MCF 10A (cell line): ENCODE data around the gene SLC35A5. TPM values are rescaled to one million over a fixed set of nuclear protein-coding genes. Genes with fewer than 3 reads are reported as not detected.

ENCODE experiments used
- BruUV-seq: library from RNA; stranded (reverse); fragments of 400-500 nt; replicated peaks from 2 replicates; lab custom pipeline; 2021; lab: Mats Ljungman, UMichigan
- CTCF ChIA-PET: fragments of 300-600 bp; sonication (Branson Sonifier 250); formaldehyde crosslinking; extraction: SDS; loops from one replicate; lab custom pipeline; 2021; ENCODE audit warnings: antibody characterized with exemption, inconsistent platforms; lab: Yijun Ruan, JAX
- POLR2A ChIA-PET: fragments of 300-600, 350-650 bp; sonication (Branson Sonifier 250); formaldehyde crosslinking; extraction: SDS; loops from one replicate; lab custom pipeline; 2020; ENCODE audit warnings: antibody characterized with exemption, inconsistent platforms; lab: Yijun Ruan, JAX
- DNase-seq: peaks from one replicate; pipeline ENCODE4 v3.0.0-alpha.2; 2018; ENCODE audit not compliant: unreplicated experiment
- H3K27ac Mint-ChIP-seq: one replicate; pipeline ENCODE4 v1.8.0; 2022; ENCODE audit warnings: mild to moderate bottlenecking, low read depth, mixed read lengths; ENCODE audit not compliant: unreplicated experiment
- H3K27me3 Mint-ChIP-seq: one replicate; pipeline ENCODE4 v1.8.0; 2022; ENCODE audit warnings: mixed read lengths; ENCODE audit not compliant: insufficient read depth, unreplicated experiment
- H3K36me3 Mint-ChIP-seq: one replicate; pipeline ENCODE4 v1.8.0; 2022; ENCODE audit warnings: mild to moderate bottlenecking, moderate library complexity, mixed read lengths; ENCODE audit not compliant: insufficient read depth, unreplicated experiment
- H3K4me1 Mint-ChIP-seq: one replicate; pipeline ENCODE4 v1.8.0; 2022; ENCODE audit warnings: mixed read lengths; ENCODE audit not compliant: insufficient read depth, unreplicated experiment
- H3K4me3 Mint-ChIP-seq: one replicate; pipeline ENCODE4 v1.8.0; 2022; ENCODE audit warnings: mild to moderate bottlenecking, moderate library complexity, mixed read lengths; ENCODE audit not compliant: unreplicated experiment
- H3K9me3 Mint-ChIP-seq: one replicate; pipeline ENCODE4 v1.8.0; 2022; ENCODE audit warnings: mixed read lengths; ENCODE audit not compliant: unreplicated experiment
- intact Hi-C: fragments of 100-400 bp; cut with micrococcal nuclease; formaldehyde crosslinking; loops from 2 replicates; pipeline ENCODE4 v1.14.1; 2022
- total RNA-seq: library from RNA; stranded (reverse); gene quantifications from 2 replicates; pipeline ENCODE4 v1.2.3, GENCODE V29; 2022
- TF ChIP-seq, protein P1 (sequence below): fragments of 200-600 bp; IDR thresholded peaks from one replicate; pipeline ENCODE4 v1.8.0; 2022; ENCODE audit warnings: antibody characterized with exemption, mild to moderate bottlenecking; ENCODE audit not compliant: unreplicated experiment

SLC35A5 gene
- total RNA-seq, 1 experiment from 2014 or later, result 26.7 TPM

DNA sequence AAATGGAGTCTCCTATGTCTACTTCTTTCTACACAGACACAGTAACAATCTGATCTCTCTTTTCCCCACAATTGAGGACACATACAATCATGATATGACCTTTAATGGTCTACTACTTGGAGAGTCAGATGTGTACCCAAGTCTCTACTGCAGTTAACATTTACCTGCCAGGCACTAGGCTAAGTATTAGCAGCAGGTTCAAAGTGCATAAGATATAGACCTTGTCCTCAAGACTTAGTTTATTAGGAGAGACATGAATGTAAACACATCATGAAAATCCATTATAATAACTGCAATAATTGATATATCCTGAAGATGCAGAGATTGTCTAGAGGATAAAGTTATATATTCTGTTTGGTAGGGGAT is 3.1 kb downstream of the SLC35A5 start:
- peaks cover 16% of the 10 kb centered on the region for H3K36me3 Mint-ChIP-seq
- intact Hi-C loops, result no loop called here
- no peaks in the 10 kb centered on the region for H3K9me3 Mint-ChIP-seq
- TF ChIP-seq, protein P1, sequence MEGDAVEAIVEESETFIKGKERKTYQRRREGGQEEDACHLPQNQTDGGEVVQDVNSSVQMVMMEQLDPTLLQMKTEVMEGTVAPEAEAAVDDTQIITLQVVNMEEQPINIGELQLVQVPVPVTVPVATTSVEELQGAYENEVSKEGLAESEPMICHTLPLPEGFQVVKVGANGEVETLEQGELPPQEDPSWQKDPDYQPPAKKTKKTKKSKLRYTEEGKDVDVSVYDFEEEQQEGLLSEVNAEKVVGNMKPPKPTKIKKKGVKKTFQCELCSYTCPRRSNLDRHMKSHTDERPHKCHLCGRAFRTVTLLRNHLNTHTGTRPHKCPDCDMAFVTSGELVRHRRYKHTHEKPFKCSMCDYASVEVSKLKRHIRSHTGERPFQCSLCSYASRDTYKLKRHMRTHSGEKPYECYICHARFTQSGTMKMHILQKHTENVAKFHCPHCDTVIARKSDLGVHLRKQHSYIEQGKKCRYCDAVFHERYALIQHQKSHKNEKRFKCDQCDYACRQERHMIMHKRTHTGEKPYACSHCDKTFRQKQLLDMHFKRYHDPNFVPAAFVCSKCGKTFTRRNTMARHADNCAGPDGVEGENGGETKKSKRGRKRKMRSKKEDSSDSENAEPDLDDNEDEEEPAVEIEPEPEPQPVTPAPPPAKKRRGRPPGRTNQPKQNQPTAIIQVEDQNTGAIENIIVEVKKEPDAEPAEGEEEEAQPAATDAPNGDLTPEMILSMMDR, result no peak
- POLR2A ChIA-PET, result no interaction called here
- H3K4me1 Mint-ChIP-seq, result peaks cover 4% of the 10 kb centered on the region
- H3K27ac Mint-ChIP-seq, result no peak overlapping the region
- CTCF ChIA-PET, result interaction anchor here (3.0 kb wide), 1 partner anchor 18 kb away, joined by 16 read pairs; no protein-coding TSS in a partner anchor
- no peak overlapping the region for H3K4me3 Mint-ChIP-seq
- BruUV-seq, result no TSS peak
- H3K27me3 Mint-ChIP-seq, result no peaks in the 10 kb centered on the region
- DNase-seq, result no peak

DNA sequence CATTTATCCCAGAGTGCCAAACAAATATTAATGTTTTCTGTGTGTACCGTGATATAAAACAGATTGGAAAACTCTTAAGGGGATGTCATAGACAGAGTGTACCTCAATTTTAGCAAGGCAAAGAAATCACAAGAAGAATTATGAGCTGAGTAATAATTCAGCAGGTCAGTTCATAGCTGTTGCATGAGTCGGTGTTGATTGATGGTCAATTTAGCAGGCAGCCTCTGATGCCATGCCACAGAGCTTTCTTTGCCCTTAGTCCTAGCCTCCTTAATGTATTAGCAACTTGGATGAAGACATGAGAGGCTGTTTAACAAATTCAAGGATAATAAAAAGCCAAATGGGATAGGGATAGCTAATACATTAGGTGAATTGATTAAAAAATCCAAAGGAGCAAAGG is 6.8 kb downstream of the SLC35A5 start:
- intact Hi-C loops, result no loop called here
- H3K4me3 Mint-ChIP-seq, result no peak overlapping the region
- no peaks in the 10 kb centered on the region for H3K27me3 Mint-ChIP-seq
- H3K27ac Mint-ChIP-seq, result no peak overlapping the region
- BruUV-seq, result no TSS peak
- no peaks in the 10 kb centered on the region for H3K9me3 Mint-ChIP-seq
- POLR2A ChIA-PET, result no interaction called here
- H3K4me1 Mint-ChIP-seq, result peaks cover 4% of the 10 kb centered on the region
- TF ChIP-seq, protein P1, result no peak
- peaks cover 30% of the 10 kb centered on the region for H3K36me3 Mint-ChIP-seq
- CTCF ChIA-PET, result interaction anchor here (0.6 to 1.5 kb wide), 7 partner anchors 12 to 370 kb away, joined by 3 to 5 read pairs (median 3); no protein-coding TSS in a partner anchor
- no peak for DNase-seq

DNA sequence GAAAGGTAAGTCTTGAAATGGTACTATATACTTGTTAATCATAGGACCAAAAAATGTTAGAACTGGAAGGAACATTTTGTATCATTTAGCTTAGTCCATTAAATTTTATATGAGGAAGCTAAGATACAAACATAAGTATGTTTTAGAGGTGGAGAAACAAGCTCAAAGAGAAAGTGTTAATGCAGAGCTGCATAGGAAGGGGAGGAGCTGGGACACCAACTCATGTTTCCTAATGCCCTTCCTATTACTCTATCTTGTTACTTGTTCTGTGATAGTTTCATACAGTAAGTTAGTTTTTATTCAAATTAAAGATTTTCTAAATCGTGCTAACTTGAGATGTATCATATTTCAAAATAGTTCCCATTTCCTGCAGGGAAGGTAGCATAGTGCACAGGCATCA is 7.4 kb downstream of the SLC35A5 start:
- no peaks in the 10 kb centered on the region for H3K9me3 Mint-ChIP-seq
- POLR2A ChIA-PET, result no interaction called here
- no peak for DNase-seq
- CTCF ChIA-PET, result interaction anchor here (0.7 to 1.5 kb wide), 5 partner anchors 11 to 245 kb away, joined by 3 to 5 read pairs (median 3); no protein-coding TSS in a partner anchor
- H3K27me3 Mint-ChIP-seq, result no peaks in the 10 kb centered on the region
- H3K4me3 Mint-ChIP-seq, result no peak overlapping the region
- intact Hi-C loops, result no loop called here
- TF ChIP-seq, protein P1, result no peak
- H3K36me3 Mint-ChIP-seq, result peaks cover 30% of the 10 kb centered on the region
- no peak overlapping the region for H3K27ac Mint-ChIP-seq
- no peaks in the 10 kb centered on the region for H3K4me1 Mint-ChIP-seq
- BruUV-seq, result no TSS peak

DNA sequence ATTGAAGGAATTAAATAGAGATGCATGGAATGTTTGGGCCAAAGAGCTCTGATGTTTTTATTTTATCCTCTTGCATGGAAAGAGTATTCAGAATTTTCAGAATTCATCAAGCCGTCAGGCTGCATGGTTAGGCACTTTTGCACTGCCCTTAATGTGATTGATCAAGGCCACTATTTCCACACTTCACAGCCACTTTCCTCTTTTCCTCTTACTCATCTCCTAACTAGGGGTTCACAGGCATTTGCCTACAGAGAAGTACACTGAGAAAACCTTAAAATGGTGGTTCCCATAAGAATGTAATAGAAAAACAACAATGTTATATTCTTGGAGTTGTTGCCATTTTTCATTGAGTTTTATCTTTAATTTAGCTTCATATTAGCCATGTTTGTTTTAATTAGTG is 10.9 kb downstream of the SLC35A5 start:
- TF ChIP-seq, protein P1, result no peak
- no peak for DNase-seq
- Mint-ChIP-seq H3K27ac (no peak overlapping the region), H3K4me1 (no peaks in the 10 kb centered on the region), H3K9me3 (no peaks in the 10 kb centered on the region), H3K27me3 (no peaks in the 10 kb centered on the region), H3K36me3 (peaks cover 35% of the 10 kb centered on the region), H3K4me3 (no peak overlapping the region)
- intact Hi-C loops, result no loop called here
- POLR2A ChIA-PET, result no interaction called here
- CTCF ChIA-PET, result interaction anchor here (0.6 to 1.9 kb wide), 2 partner anchors 10 to 855 kb away, joined by 3 to 5 read pairs; no protein-coding TSS in a partner anchor
- no TSS peak for BruUV-seq
